ENCODE results near the gene RER1. TPM values are rescaled to one million over a fixed set of nuclear protein-coding genes. Genes with fewer than 3 reads are reported as not detected.

RER1 gene
- total RNA-seq, 3 donors from 2014 or later (not counting 1 experiment from before 2014, with no cell fraction given) = 89.2 to 98.9 (median 91.9) TPM

DNA sequence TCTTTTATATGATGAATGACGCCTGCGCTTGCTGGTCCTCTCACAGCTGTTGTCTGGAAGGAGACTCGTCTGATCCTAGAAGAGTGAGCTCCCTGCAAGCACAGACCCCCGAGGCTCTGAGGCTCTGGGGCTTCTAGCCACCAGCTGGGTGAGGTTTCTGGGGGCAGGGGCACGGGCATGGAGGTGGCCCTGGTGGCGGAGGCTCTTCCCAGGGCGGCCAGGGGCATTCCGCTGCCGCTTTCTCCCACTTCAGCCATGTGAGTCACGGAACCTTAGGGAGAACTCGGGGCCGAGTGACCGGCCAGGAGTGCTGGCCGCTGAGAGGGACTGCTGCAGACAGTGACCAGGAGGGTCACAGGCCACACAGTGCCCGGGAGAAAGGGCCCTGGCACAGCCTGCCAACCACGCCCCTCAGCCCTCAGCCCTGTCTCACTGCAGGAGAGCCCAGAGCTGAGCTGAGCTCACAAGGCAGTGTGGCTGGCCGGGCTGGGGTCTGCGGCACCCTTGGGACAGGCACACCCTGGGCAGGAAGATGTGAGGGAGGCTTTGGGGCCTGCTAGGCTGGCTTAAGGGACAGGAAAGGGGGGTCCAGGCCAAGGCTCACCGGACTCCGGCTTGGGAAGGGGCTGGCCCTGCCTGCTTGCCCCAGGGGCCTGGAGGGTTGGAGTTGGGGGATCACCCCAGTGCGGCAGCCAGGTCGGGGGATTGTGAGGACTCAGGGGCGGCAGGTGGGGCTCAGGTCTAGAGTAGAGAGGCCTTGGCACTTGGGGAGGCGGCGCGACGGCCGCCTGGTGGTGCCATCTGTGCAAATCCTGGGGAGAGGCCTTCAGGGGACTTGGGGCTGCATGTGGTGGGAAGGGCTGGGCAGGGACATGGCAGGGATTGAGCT, 36.0 kb upstream of the RER1 start:
- no peak overlapping the region for H3K27ac ChIP-seq (ENCODE audit: low read length)
- intact Hi-C loops (cut with micrococcal nuclease) = no loop called here
- no peaks in the 10 kb centered on the region for H3K36me3 ChIP-seq (ENCODE audit: control insufficient read depth, insufficient read depth, low read length)
- no peak for TF ChIP-seq CTCF (IDR thresholded peaks at IDR 0.05)
- no peaks in the 10 kb centered on the region for H3K4me1 Mint-ChIP-seq
- H3K9me3 ChIP-seq (ENCODE audit: control insufficient read depth, insufficient read depth, low read length) = no peaks in the 10 kb centered on the region
- WGBS (ENCODE audit: insufficient coverage) = 88% methylated on average over 28 of the region's 28 CpGs
- no peaks in the 10 kb centered on the region for H3K4me1 ChIP-seq (ENCODE audit: control insufficient read depth, insufficient read depth, low read length)
- H3K36me3 Mint-ChIP-seq = no peaks in the 10 kb centered on the region
- DNase-seq (no peak), ATAC-seq (no peak)
- H3K9me3 Mint-ChIP-seq = no peaks in the 10 kb centered on the region
- H3K4me3 ChIP-seq (ENCODE audit: low read length) = no peak overlapping the region
- H3K4me3 Mint-ChIP-seq = no peak overlapping the region
- no peak overlapping the region for H3K27ac Mint-ChIP-seq
- no peaks in the 10 kb centered on the region for H3K27me3 Mint-ChIP-seq (ENCODE audit: low read depth in 2 of 2)
- no peaks in the 10 kb centered on the region for H3K27me3 ChIP-seq (ENCODE audit: control insufficient read depth, insufficient read depth, low read length)

DNA sequence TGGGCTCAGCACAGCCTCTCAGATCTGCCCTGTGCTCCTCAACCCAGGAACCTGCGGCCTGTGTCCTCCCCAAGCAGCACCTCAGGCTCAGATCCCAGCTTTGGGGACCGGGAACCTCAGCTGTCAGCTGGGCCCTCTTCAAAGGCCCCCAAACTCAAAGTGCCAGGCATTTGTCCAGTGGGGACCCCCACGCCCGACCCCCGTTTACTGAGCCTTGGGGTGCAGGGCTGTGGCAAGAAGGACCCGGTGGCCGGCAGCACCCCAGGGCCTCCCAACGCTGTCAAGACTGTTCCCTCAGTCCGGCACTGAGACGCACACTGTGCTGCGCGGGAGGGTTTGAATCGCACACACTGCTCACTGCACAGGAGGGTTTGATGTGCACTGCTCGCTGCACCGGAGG, 35.2 kb upstream of the RER1 start:
- no peaks in the 10 kb centered on the region for H3K27me3 ChIP-seq (ENCODE audit: control insufficient read depth, insufficient read depth, low read length)
- H3K4me1 ChIP-seq (ENCODE audit: control insufficient read depth, insufficient read depth, low read length) = no peaks in the 10 kb centered on the region
- TF ChIP-seq CTCF (IDR thresholded peaks at IDR 0.05) = no peak
- H3K9me3 ChIP-seq (ENCODE audit: control insufficient read depth, insufficient read depth, low read length) = no peaks in the 10 kb centered on the region
- Mint-ChIP-seq H3K27ac (no peak overlapping the region), H3K4me3 (no peak overlapping the region), H3K36me3 (no peaks in the 10 kb centered on the region), H3K9me3 (no peaks in the 10 kb centered on the region), H3K27me3 (ENCODE audit: low read depth in 2 of 2) (no peaks in the 10 kb centered on the region), H3K4me1 (no peaks in the 10 kb centered on the region)
- intact Hi-C loops (cut with micrococcal nuclease) = no loop called here
- DNase-seq (no peak), ATAC-seq (no peak)
- H3K4me3 ChIP-seq (ENCODE audit: low read length) = no peak overlapping the region
- H3K36me3 ChIP-seq (ENCODE audit: control insufficient read depth, insufficient read depth, low read length) = no peaks in the 10 kb centered on the region
- no peak overlapping the region for H3K27ac ChIP-seq (ENCODE audit: low read length)
- 93% methylated on average over 15 of the region's 15 CpGs for WGBS (ENCODE audit: insufficient coverage)

DNA sequence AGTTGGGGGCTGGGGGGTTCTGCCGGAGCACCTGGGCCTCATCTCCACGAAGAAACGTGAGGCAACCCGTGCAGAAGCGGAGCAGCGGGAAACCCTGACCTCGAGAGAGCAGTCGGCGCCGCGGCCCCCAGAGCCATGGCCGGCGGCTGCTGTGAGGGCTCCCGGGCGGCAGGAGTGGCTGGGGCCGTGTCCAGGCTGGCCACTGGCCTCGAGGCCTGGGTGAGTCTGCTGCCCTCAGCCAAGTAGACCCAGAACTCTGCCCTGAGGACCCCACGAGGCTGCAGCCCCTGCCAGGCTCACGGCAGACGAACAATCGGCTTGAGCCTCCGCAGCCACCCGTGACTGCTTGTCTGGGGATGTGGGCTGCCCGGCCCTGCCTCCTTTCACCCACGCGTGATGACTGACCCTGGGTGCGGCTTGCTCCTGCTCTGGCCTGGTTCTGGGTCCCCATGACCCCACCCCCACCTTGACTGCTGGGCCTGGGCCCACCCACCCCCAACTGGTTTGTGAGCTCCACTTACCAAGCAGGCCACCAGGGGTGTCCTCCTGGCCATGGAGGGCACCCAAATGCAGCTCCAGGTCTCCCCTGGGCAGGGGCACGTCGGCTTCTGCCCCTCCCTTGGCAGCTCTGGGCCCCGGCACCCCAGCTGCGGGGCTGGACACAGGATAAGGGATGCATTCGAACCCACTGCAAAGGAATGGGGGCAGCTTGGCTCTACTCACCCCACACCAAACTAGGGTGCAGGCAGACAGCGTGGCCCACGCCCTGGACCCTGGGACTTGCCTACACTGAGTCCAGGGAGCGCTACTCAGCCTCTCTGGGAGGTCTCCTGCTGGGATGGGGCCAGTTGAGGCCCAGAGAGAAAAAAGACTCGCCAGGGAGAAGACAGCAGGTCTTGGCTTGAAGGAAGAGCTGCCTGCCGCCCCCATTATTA, 34.5 kb upstream of the RER1 start:
- H3K27ac ChIP-seq (ENCODE audit: low read length) = no peak overlapping the region
- no peaks in the 10 kb centered on the region for H3K4me1 ChIP-seq (ENCODE audit: control insufficient read depth, insufficient read depth, low read length)
- DNase-seq (no peak), ATAC-seq (no peak)
- Mint-ChIP-seq H3K4me1 (no peaks in the 10 kb centered on the region), H3K4me3 (no peak overlapping the region), H3K36me3 (no peaks in the 10 kb centered on the region), H3K27ac (no peak overlapping the region), H3K9me3 (peaks cover 0 to under 1% of the 10 kb centered on the region in 2 donors), H3K27me3 (ENCODE audit: low read depth in 2 of 2) (no peaks in the 10 kb centered on the region)
- no peaks in the 10 kb centered on the region for H3K36me3 ChIP-seq (ENCODE audit: control insufficient read depth, insufficient read depth, low read length)
- H3K9me3 ChIP-seq (ENCODE audit: control insufficient read depth, insufficient read depth, low read length) = no peaks in the 10 kb centered on the region
- H3K4me3 ChIP-seq (ENCODE audit: low read length) = no peak overlapping the region
- intact Hi-C loops (cut with micrococcal nuclease) = no loop called here
- TF ChIP-seq CTCF (IDR thresholded peaks at IDR 0.05) = no peak
- WGBS (ENCODE audit: insufficient coverage) = 89% methylated on average over 37 of the region's 37 CpGs
- H3K27me3 ChIP-seq (ENCODE audit: control insufficient read depth, insufficient read depth, low read length) = no peaks in the 10 kb centered on the region
